Measurements from ENCODE around the gene ICOS. TPM values are rescaled to one million over a fixed set of nuclear protein-coding genes. Genes with fewer than 3 reads are reported as not detected.

Gene ICOS
- total and polyA plus RNA-seq, 9 of the 15 experiments (the other 6 are each of a cell fraction or from before 2014, with no cell fraction given) = not detected

GRCh38 chr2:203999835-204000234 lies 63.3 kb downstream of the ICOS start:
- no peak for FAIRE-seq
- intact Hi-C loops (cut with micrococcal nuclease) = no loop called here
- ChIA-PET CTCF (ENCODE audit: low intra/inter-chr PET ratio) (no interaction called here), POLR2A (no interaction called here)
- H3K27me3 ChIP-seq (ENCODE audit: control insufficient read depth in 2 of 2, insufficient read depth in 2 of 2, low read length in 2 of 2) = no peaks in the 10 kb centered on the region
- H3K79me2 ChIP-seq (ENCODE audit: control insufficient read depth, insufficient read depth, low read length) = no peaks in the 10 kb centered on the region
- TF ChIP-seq ZNF143 (CRISPR knock-in tag; IDR thresholded peaks at IDR 0.05) (no peak), NONO (IDR thresholded peaks at IDR 0.05; ENCODE audit: low read depth in 2 of 2, low read length in 1 of 2) (no peak), ZNF197 (CRISPR knock-in tag; IDR thresholded peaks at IDR 0.05; ENCODE audit: low read depth) (no peak), CBFA2T3 (IDR thresholded peaks at IDR 0.05) (no peak), ZNF232 (CRISPR knock-in tag; IDR thresholded peaks at IDR 0.05) (no peak), ZFP1 (CRISPR knock-in tag; IDR thresholded peaks at IDR 0.05) (no peak), ZNF239 (CRISPR knock-in tag; IDR thresholded peaks at IDR 0.05) (no peak), ETV6 (IDR thresholded peaks at IDR 0.05; ENCODE audit: borderline replicate concordance in 1 of 2, low read depth in 2 of 2, low read length in 1 of 2) (no peak), ETV6 (CRISPR knock-in tag; IDR thresholded peaks at IDR 0.05; ENCODE audit: borderline replicate concordance) (no peak), ZNF140 (CRISPR knock-in tag; IDR thresholded peaks at IDR 0.05) (no peak), ZNF165 (CRISPR knock-in tag; IDR thresholded peaks at IDR 0.05; ENCODE audit: borderline replicate concordance) (no peak), ZBTB49 (CRISPR knock-in tag; IDR thresholded peaks at IDR 0.05; ENCODE audit: borderline replicate concordance) (no peak), ZNF655 (CRISPR knock-in tag; IDR thresholded peaks at IDR 0.05) (no peak), FOXK2 (conservative IDR thresholded peaks at IDR 0.05 in 1 of 2, IDR thresholded peaks at IDR 0.05 in 1 of 2; ENCODE audit: low read depth in 2 of 2) (no peak), ZNF3 (CRISPR knock-in tag; IDR thresholded peaks at IDR 0.05) (no peak), RBM15 (IDR thresholded peaks at IDR 0.05; ENCODE audit: insufficient read depth, low read length) (no peak), CREB1 (IDR thresholded peaks at IDR 0.05) (no peak), CREB1 (CRISPR knock-in tag; IDR thresholded peaks at IDR 0.05) (no peak), SOX6 (IDR thresholded peaks at IDR 0.05) (no peak), E2F5 (CRISPR knock-in tag; IDR thresholded peaks at IDR 0.05) (no peak)
- ATAC-seq = no peak
- in situ Hi-C loops (cut with MboI) = no loop called here
- H4K20me1 ChIP-seq (replicated peaks; ENCODE audit: control insufficient read depth, insufficient read depth, low read length) = no peaks in the 10 kb centered on the region
- H3K36me3 ChIP-seq (ENCODE audit: control insufficient read depth, insufficient read depth, low read length) = no peaks in the 10 kb centered on the region
- no peaks in the 10 kb centered on the region for H3K9me1 ChIP-seq (ENCODE audit: control insufficient read depth, insufficient read depth, low read length)
- no peaks in the 10 kb centered on the region for H3K9me3 ChIP-seq (replicated peaks; ENCODE audit: control insufficient read depth, insufficient read depth, low read depth, low read length)
- H3K9ac ChIP-seq (ENCODE audit: insufficient read depth in 1 of 2, low read depth in 2 of 2, low read length in 2 of 2) = no peak overlapping the region
- no peak overlapping the region for H3K27ac ChIP-seq (ENCODE audit: extremely low read depth, low read depth, low read length)
- no peaks in the 10 kb centered on the region for H3K4me1 ChIP-seq (replicated peaks in 1 of 2; ENCODE audit: control insufficient read depth in 2 of 2, insufficient read depth in 2 of 2, low read length in 2 of 2)
- BruUV-seq (replicated peaks) = no TSS peak
- no peak overlapping the region for H3K4me3 ChIP-seq
- H2AFZ ChIP-seq (ENCODE audit: low read depth, low read length) = no peak overlapping the region
- H3K4me2 ChIP-seq (ENCODE audit: insufficient read depth, low read length) = no peak overlapping the region
- DNase-seq (ENCODE audit: extremely low read depth in 1 of 4, low spot score in 3 of 4) = no peak

Measured in K562 (cell line).